BE2C (cell line): ENCODE data around the gene PPP1R14D.
"Not testable (repeated sequence)": the region's sequence is repeated elsewhere in the genome, so short reads cannot be mapped to it uniquely, and the experiment has no call there.

Experiments
- DNase-seq: peaks from one replicate; pipeline ENCODE4 v3.0.0-alpha.2; 2020
- H3K27me3 ChIP-seq: fragments of 250-450 bp; sonication (Bioruptor Pico); 2 replicates; pipeline ENCODE4 v1.5.1; 2020; ENCODE audit warnings: mild to moderate bottlenecking
- H3K36me3 ChIP-seq: fragments of 250-450 bp; sonication (Bioruptor Pico); 2 replicates; pipeline ENCODE4 v1.5.1; 2020; ENCODE audit warnings: mild to moderate bottlenecking
- H3K4me1 ChIP-seq: fragments of 250-450 bp; sonication (Bioruptor Pico); 2 replicates; pipeline ENCODE4 v1.5.1; 2020
- H3K4me3 ChIP-seq: 2 replicates; pipeline ENCODE4 v1.5.1; 2011; ENCODE audit warnings: low read depth, low read length
- H3K9me3 ChIP-seq: fragments of 250-450 bp; sonication (Bioruptor Pico); 2 replicates; pipeline ENCODE4 v1.5.1; 2020
- CTCF ChIP-seq: IDR thresholded peaks from 2 replicates; pipeline ENCODE4 v1.5.1; 2012; ENCODE audit warnings: mild to moderate bottlenecking, low read depth, low read length

PPP1R14D gene

GRCh38 chr15:40871749-40872617 is 43.5 kb upstream of the PPP1R14D start:
- Histone ChIP-seq H3K9me3 (no peaks in the 10 kb centered on the region), H3K4me1 (no peaks in the 10 kb centered on the region), H3K36me3 (no peaks in the 10 kb centered on the region), H3K4me3 (no peak overlapping the region), H3K27me3 (no peaks in the 10 kb centered on the region)
- no peak for TF ChIP-seq CTCF
- no peak for DNase-seq

- no peak for TF ChIP-seq CTCF
- DNase-seq = no peak
- no peak overlapping the region for H3K4me3 ChIP-seq
- no peaks in the 10 kb centered on the region for H3K36me3 ChIP-seq
- H3K9me3 ChIP-seq = no peaks in the 10 kb centered on the region
- H3K27me3 ChIP-seq = no peaks in the 10 kb centered on the region
- no peaks in the 10 kb centered on the region for H3K4me1 ChIP-seq
These were observed 42.2 kb upstream of the PPP1R14D start for GRCh38 chr15:40870716-40871115.

- DNase-seq = no peak
- no peaks in the 10 kb centered on the region for H3K27me3 ChIP-seq
- H3K36me3 ChIP-seq = no peaks in the 10 kb centered on the region
- no peaks in the 10 kb centered on the region for H3K4me1 ChIP-seq
- no peaks in the 10 kb centered on the region for H3K9me3 ChIP-seq
- no peak for TF ChIP-seq CTCF
- no peak overlapping the region for H3K4me3 ChIP-seq
These were observed 41.2 kb upstream of the PPP1R14D start for GRCh38 chr15:40869686-40870085.

- Histone ChIP-seq H3K36me3 (no peaks in the 10 kb centered on the region), H3K4me1 (no peaks in the 10 kb centered on the region), H3K9me3 (no peaks in the 10 kb centered on the region), H3K4me3 (no peak overlapping the region), H3K27me3 (no peaks in the 10 kb centered on the region)
- DNase-seq = no peak
- no peak for TF ChIP-seq CTCF
These were observed 38.7 kb upstream of the PPP1R14D start for GRCh38 chr15:40867199-40867598.

GRCh38 chr15:40863660-40864270 is 35.3 kb upstream of the PPP1R14D start:
- Histone ChIP-seq H3K4me1 (no peaks in the 10 kb centered on the region), H3K27me3 (no peaks in the 10 kb centered on the region), H3K4me3 (no peak overlapping the region), H3K9me3 (no peaks in the 10 kb centered on the region), H3K36me3 (no peaks in the 10 kb centered on the region)
- no peak for TF ChIP-seq CTCF
- no peak for DNase-seq

- not testable (repeated sequence) for DNase-seq, H3K9me3 ChIP-seq, H3K36me3 ChIP-seq, H3K4me1 ChIP-seq, H3K27me3 ChIP-seq, H3K4me3 ChIP-seq
These were observed 32.6 kb upstream of the PPP1R14D start for GRCh38 chr15:40861147-40861546.
